Pancreas (tissue), 10 donors: ENCODE measurements around the gene HPCAL4. TPM values are rescaled to one million over a fixed set of nuclear protein-coding genes. Genes with fewer than 3 reads are reported as not detected.

Experiments used
- ATAC-seq, 4 donors: fragments of 200-7000 bp; cut with Tn5 transposase; one replicate each; pipeline versions ENCODE4 v1.8.0 to v1.9.1; 2020; ENCODE audit warnings: mild to moderate bottlenecking in 4 of 4, moderate library complexity in 4 of 4
- DNase-seq, 6 donors: peaks; one replicate each; pipeline ENCODE4 v3.0.0-alpha.2; 2020
- FAIRE-seq: peaks from 2 replicates; lab custom pipeline; 2012; peaks lifted over from hg19 to GRCh38; lab: Jason Lieb, UNC
- H3K27ac ChIP-seq, 4 donors: fragments of 200-600 bp; sonication (generic); 1 replicate in 3 of 4; 2 replicates in 1 of 4; pipeline versions ENCODE4 v1.5.0 to v1.8.0; 2020
- H3K27me3 ChIP-seq, 4 donors: fragments of 200-600 bp; one replicate each; pipeline ENCODE4 v1.8.0; 2021
- H3K36me3 ChIP-seq, 3 donors: fragments of 200-600 bp; sonication (generic) in 1 of 3; one replicate each; pipeline versions ENCODE4 v1.5.0 to v1.8.0; 2020 to 2021
- H3K4me1 ChIP-seq, 3 donors: fragments of 200-600 bp; one replicate each; pipeline ENCODE4 v1.8.0; 2021
- H3K4me3 ChIP-seq, 4 donors: fragments of 200-600 bp; sonication (generic) in 2 of 4; one replicate each; pipeline versions ENCODE4 v1.5.0 to v1.8.0; 2020 to 2021
- H3K9me3 ChIP-seq, 4 donors: fragments of 200-600 bp; one replicate each; pipeline ENCODE4 v1.8.0; 2021
- WGBS, 2 donors: extraction: QIAGEN DNeasy Blood & Tissue Kit; methylation state at CpG; one replicate each; pipeline ENCODE4 v1.1.7; 2013; 5-methylcytosine and 5-hydroxymethylcytosine counted together
- intact Hi-C, 3 donors: fragments of 100-400 bp; cut with DNase I; formaldehyde crosslinking; loops; one replicate each; pipeline versions ENCODE4 v1.11.1 to v1.14.2; 2022
- polyA plus RNA-seq, 2 donors: library from polyadenylated mRNA; stranded (reverse); fragments of 200-250 nt; gene quantifications; one replicate each; pipeline ENCODE4 v1.2.3, GENCODE V29; 2013
- total RNA-seq, 6 donors: library from RNA; stranded (reverse); fragmentation: NEBNext Ultra II Directional in 4 of 6; extraction: Animal tissue kit (Norgen Biotek cat#: 25700) in 4 of 6; gene quantifications; one replicate each; pipeline versions ENCODE4 v1.2.1 to v1.2.4, GENCODE V29; 2021 to 2023
- TF ChIP-seq, protein P1 (sequence below), 4 donors: fragments of 200-600 bp; sonication (generic) in 3 of 4; IDR thresholded peaks; one replicate each; pipeline versions ENCODE4 v1.5.0 to v1.8.0; 2021; ENCODE audit warnings: antibody characterized with exemption in 4 of 4
- donor health status: healthy with polysubstance abuse.
- donor health status: DM: no; HTN: no; CAD: no; lungs with moderate emphysema.
- donor health status: DM: no; HTN: no; CAD: no.
- donor health status: control.
- donor health status: control.
- donor health status: Bipolar disorder and iron deficiency.
- donor health status: DM: yes; HTN: yes; CAD: no.
- donor health status: DM: no; HTN: no; CAD: no.
- donor health status: DM: no; HTN: no; CAD: no.
- donor health status: DM: yes; HTN: yes; CAD: no.

HPCAL4 gene
- total and polyA plus RNA-seq, 8 donors = 0.15 to 7.8 (median 1.2) TPM

DNA sequence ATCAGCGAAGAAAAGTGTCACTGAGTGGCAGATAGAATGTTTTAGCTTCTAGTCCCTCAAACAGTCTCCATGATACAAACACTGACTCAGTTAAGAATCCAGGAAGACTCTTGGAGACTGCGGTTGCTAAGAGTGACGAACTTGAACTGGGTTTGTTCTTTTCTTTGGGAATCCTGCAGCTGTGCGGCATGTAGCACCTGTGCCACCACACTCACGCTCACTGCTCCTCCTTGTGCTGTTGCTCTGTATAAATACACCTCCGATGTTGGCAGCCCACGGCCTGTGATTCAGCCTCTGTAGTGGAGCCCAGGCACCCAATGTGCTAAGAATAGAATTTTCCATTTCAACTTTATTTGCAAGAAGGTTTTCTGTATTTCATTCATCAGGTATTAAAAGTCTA lies 41.9 kb upstream of the HPCAL4 start:
- TF ChIP-seq, protein P1, sequence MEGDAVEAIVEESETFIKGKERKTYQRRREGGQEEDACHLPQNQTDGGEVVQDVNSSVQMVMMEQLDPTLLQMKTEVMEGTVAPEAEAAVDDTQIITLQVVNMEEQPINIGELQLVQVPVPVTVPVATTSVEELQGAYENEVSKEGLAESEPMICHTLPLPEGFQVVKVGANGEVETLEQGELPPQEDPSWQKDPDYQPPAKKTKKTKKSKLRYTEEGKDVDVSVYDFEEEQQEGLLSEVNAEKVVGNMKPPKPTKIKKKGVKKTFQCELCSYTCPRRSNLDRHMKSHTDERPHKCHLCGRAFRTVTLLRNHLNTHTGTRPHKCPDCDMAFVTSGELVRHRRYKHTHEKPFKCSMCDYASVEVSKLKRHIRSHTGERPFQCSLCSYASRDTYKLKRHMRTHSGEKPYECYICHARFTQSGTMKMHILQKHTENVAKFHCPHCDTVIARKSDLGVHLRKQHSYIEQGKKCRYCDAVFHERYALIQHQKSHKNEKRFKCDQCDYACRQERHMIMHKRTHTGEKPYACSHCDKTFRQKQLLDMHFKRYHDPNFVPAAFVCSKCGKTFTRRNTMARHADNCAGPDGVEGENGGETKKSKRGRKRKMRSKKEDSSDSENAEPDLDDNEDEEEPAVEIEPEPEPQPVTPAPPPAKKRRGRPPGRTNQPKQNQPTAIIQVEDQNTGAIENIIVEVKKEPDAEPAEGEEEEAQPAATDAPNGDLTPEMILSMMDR (IDR thresholded peaks at IDR 0.05) = no peak
- Histone ChIP-seq H3K36me3 (no peaks in the 10 kb centered on the region), H3K27me3 (no peaks in the 10 kb centered on the region), H3K9me3 (no peaks in the 10 kb centered on the region), H3K27ac (peak overlapping the region; percentile 65 to 89 (median 80)), H3K4me3 (no peak overlapping the region), H3K4me1 (peaks cover 7 to 13% (median 11%) of the 10 kb centered on the region in 3 donors)
- WGBS, 2 donors = 16 to 25% methylated on average over 7 of the region's 7 CpGs
- no peak for FAIRE-seq
- peak; percentile 75 to 96 (median 92) for DNase-seq
- ATAC-seq = peak; percentile 93 to 95 (median 95)
- intact Hi-C loops = no loop called here

- DNase-seq = peak in 3 of 6 donors; percentile 34 to 55 (median 49)
- Histone ChIP-seq H3K9me3 (no peaks in the 10 kb centered on the region), H3K4me3 (no peak overlapping the region), H3K4me1 (peaks cover 6 to 13% (median 11%) of the 10 kb centered on the region in 3 donors), H3K27ac (peak overlapping the region; percentile 65 to 89 (median 80)), H3K36me3 (no peaks in the 10 kb centered on the region), H3K27me3 (no peaks in the 10 kb centered on the region)
- TF ChIP-seq, protein P1 (IDR thresholded peaks at IDR 0.05) = no peak
- 25 to 31% methylated on average over 3 of the region's 3 CpGs for WGBS, 2 donors
- intact Hi-C loops = no loop called here
- FAIRE-seq = no peak
- ATAC-seq = peak; percentile 66 to 75 (median 70)
Measured at GRCh38 chr1:39732730-39733129, 41.5 kb upstream of the HPCAL4 start.

DNA sequence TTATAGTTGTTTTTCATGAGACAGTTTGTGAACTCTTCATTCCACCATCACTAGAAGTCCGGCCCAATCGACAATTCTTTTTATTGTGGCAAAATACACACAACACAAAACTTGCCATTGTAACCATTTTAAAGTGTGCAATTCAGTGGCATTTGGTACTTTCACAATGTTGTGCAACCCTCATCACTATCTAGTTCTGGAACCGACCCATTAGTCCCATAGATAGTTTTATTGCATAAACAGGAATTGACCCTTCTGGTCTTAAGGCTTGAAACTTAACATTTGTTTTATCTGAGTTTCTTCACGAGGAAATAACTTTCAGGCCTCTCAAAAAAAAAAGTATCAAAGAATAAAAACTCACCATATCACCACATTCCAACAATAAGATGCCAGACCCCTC lies 38.6 kb upstream of the HPCAL4 start:
- H3K4me1 ChIP-seq = peaks cover 6 to 13% (median 11%) of the 10 kb centered on the region in 3 donors
- no peaks in the 10 kb centered on the region for H3K9me3 ChIP-seq
- ATAC-seq = no peak
- no peak for DNase-seq
- no peaks in the 10 kb centered on the region for H3K36me3 ChIP-seq
- no peaks in the 10 kb centered on the region for H3K27me3 ChIP-seq
- WGBS, 2 donors = 43 to 67% methylated on average over 4 of the region's 4 CpGs
- TF ChIP-seq, protein P1 (IDR thresholded peaks at IDR 0.05) = no peak
- no peak for FAIRE-seq
- H3K27ac ChIP-seq = no peak overlapping the region
- intact Hi-C loops = no loop called here
- no peak overlapping the region for H3K4me3 ChIP-seq

DNA sequence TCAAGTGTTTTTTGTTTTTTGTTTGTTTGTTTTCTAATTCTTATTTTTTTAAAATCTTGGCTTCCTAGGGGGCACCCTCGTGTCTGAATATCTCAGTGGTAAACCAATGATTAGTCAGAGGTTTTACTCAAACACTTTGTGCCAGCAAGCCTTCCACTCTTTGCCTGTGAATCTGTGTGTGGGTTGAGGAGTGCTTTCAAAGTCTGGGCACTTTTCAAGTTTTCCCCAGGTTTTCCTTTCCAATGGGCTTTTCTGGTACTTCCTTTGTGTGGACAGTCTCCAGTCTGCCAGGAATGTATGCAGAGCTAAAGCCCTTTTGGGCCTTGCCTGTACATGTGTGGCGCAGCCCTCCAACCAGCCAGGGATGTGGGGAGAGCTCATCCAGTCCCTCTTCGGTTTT lies 37.8 kb upstream of the HPCAL4 start:
- intact Hi-C loops = no loop called here
- WGBS, 2 donors = 60 to 74% methylated on average over 3 of the region's 3 CpGs
- Histone ChIP-seq H3K27ac (no peak overlapping the region), H3K4me3 (no peak overlapping the region), H3K27me3 (no peaks in the 10 kb centered on the region), H3K9me3 (no peaks in the 10 kb centered on the region), H3K36me3 (no peaks in the 10 kb centered on the region), H3K4me1 (peaks cover 6 to 12% (median 10%) of the 10 kb centered on the region in 3 donors)
- TF ChIP-seq, protein P1 (IDR thresholded peaks at IDR 0.05) = no peak
- ATAC-seq (no peak), FAIRE-seq (no peak), DNase-seq (no peak)

GRCh38 chr1:39727932-39728317 lies 36.7 kb upstream of the HPCAL4 start:
- no peaks in the 10 kb centered on the region for H3K9me3 ChIP-seq
- H3K4me3 ChIP-seq = no peak overlapping the region
- peaks cover 0 to 7% (median 6%) of the 10 kb centered on the region in 3 donors for H3K4me1 ChIP-seq
- TF ChIP-seq, protein P1 (IDR thresholded peaks at IDR 0.05) = no peak
- no peaks in the 10 kb centered on the region for H3K36me3 ChIP-seq
- ATAC-seq (no peak), DNase-seq (no peak), FAIRE-seq (no peak)
- H3K27ac ChIP-seq = no peak overlapping the region
- intact Hi-C loops = no loop called here
- 74 to 80% methylated on average over 14 of the region's 14 CpGs for WGBS, 2 donors
- no peaks in the 10 kb centered on the region for H3K27me3 ChIP-seq
